Fibroblast of upper back skin (primary cell): Measurements from ENCODE around the gene CIDEB.
A peak's percentile ranks its signal among the peaks of the same experiment; 100 is the strongest.

Experiments
- DNase-seq: peaks from one replicate; pipeline ENCODE4 v3.0.0-alpha.2; 2013

Gene CIDEB

GRCh38 chr14:24290746-24291145 lies 17.0 kb downstream of the CIDEB start:
- no peak for DNase-seq

- DNase-seq, result no peak
Measured at GRCh38 chr14:24289649-24290280, 18.0 kb downstream of the CIDEB start.

GRCh38 chr14:24286996-24287395 lies 20.8 kb downstream of the CIDEB start:
- no peak for DNase-seq

GRCh38 chr14:24285351-24285750 lies 22.4 kb downstream of the CIDEB start:
- no peak for DNase-seq

GRCh38 chr14:24284501-24285035 lies 23.2 kb downstream of the CIDEB start:
- DNase-seq, result no peak

GRCh38 chr14:24283796-24284460 lies 23.8 kb downstream of the CIDEB start:
- no peak for DNase-seq

- no peak for DNase-seq
Measured at GRCh38 chr14:24282736-24283135, 25.0 kb downstream of the CIDEB start.

- no peak for DNase-seq
Measured at GRCh38 chr14:24281636-24282035, 26.1 kb downstream of the CIDEB start.

GRCh38 chr14:24280797-24281460 lies 26.8 kb downstream of the CIDEB start:
- DNase-seq, result peak; percentile 14

GRCh38 chr14:24279301-24280186 lies 28.2 kb downstream of the CIDEB start:
- DNase-seq, result no peak

GRCh38 chr14:24278424-24278823 lies 29.4 kb downstream of the CIDEB start:
- DNase-seq, result no peak

GRCh38 chr14:24277606-24278321 lies 30.0 kb downstream of the CIDEB start:
- DNase-seq, result no peak

GRCh38 chr14:24277071-24277470 lies 30.7 kb downstream of the CIDEB start:
- no peak for DNase-seq

- DNase-seq, result no peak
Measured at GRCh38 chr14:24274101-24274543, 33.7 kb downstream of the CIDEB start.

GRCh38 chr14:24273422-24273998 lies 34.3 kb downstream of the CIDEB start:
- no peak for DNase-seq

- DNase-seq, result no peak
Measured at GRCh38 chr14:24272467-24272866, 35.3 kb downstream of the CIDEB start.

- DNase-seq, result no peak
Measured at GRCh38 chr14:24271834-24272263, 35.9 kb downstream of the CIDEB start.

- peak; percentile 83 for DNase-seq
Measured at GRCh38 chr14:24271134-24271833, 36.5 kb downstream of the CIDEB start, which contains the start of gene RABGGTA. RABGGTA (minus strand) TSS chr14:24271597; CDS start chr14:24271115, 482 bp downstream.

GRCh38 chr14:24270537-24271133 lies 37.1 kb downstream of the CIDEB start:
- no peak for DNase-seq

GRCh38 chr14:24269910-24270536 lies 37.8 kb downstream of the CIDEB start:
- DNase-seq, result no peak
